GM12872 (cell line): ENCODE results near the gene MRRF.

Experiments
- TF ChIP-seq, protein P1 (sequence below): IDR thresholded peaks from 3 replicates; pipeline ENCODE4 v1.5.1; 2011; ENCODE audit warnings: low read depth, mild to moderate bottlenecking, low read length, moderate library complexity; ENCODE audit not compliant: insufficient read depth

MRRF gene

DNA sequence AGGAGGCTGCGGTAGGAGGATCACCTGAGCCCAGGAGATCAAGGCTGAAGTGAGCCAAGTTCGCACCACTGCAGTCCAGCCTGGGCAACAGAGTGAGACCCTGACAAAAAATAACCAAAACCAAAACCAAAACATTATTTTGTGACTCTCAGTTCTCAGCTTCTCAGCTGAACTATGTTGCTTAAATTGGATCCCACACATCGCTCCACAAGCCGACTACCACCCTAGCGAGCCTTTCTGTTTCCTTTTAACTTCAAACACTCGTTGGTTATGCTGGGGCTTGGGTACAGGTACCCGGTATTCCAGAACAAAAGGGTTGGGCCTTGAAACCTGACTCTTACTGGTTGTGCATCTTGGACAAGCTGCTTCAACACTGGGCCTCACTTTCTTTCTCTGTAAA lies 102.4 kb downstream of the MRRF start:
- TF ChIP-seq, protein P1, sequence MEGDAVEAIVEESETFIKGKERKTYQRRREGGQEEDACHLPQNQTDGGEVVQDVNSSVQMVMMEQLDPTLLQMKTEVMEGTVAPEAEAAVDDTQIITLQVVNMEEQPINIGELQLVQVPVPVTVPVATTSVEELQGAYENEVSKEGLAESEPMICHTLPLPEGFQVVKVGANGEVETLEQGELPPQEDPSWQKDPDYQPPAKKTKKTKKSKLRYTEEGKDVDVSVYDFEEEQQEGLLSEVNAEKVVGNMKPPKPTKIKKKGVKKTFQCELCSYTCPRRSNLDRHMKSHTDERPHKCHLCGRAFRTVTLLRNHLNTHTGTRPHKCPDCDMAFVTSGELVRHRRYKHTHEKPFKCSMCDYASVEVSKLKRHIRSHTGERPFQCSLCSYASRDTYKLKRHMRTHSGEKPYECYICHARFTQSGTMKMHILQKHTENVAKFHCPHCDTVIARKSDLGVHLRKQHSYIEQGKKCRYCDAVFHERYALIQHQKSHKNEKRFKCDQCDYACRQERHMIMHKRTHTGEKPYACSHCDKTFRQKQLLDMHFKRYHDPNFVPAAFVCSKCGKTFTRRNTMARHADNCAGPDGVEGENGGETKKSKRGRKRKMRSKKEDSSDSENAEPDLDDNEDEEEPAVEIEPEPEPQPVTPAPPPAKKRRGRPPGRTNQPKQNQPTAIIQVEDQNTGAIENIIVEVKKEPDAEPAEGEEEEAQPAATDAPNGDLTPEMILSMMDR, result no peak

DNA sequence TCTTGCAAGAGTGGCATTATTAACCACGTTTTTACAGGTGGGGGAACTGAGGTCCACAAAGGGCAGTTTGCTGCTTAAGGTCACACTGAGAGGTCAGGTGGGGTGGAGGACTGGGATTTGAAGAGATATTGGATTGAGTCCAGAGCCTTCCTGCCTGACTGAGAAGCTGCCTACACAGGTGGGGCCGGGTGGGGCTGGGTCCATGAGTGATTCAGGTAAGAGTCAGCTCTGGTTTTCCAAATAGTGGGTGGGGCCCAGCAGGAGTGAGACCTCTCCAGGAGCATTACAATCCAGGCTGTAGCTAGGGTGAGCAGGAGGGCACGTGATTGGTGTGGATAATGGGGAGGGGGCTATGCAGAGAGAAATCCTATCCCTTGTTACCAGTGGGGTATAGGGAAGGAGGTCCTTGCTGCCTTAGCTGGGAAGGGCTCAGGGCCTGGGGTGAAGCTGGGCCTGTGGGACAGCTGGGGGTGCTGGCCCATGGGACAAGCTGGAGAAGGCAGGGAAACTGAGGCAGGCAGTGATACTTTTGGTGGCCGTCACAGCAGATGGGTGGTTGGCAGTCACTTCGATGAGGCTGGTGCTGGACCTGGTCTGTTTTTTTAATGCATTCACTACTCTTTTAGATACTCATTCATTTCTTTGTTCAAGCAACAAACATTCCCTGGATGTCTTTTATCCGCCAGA lies 103.2 kb downstream of the MRRF start:
- TF ChIP-seq, protein P1, result no peak

- TF ChIP-seq, protein P1, result no peak
Measured at GRCh38 chr9:122368642-122369041, 104.0 kb downstream of the MRRF start.

GRCh38 chr9:122370303-122370702 lies 105.6 kb downstream of the MRRF start:
- TF ChIP-seq, protein P1, result no peak

DNA sequence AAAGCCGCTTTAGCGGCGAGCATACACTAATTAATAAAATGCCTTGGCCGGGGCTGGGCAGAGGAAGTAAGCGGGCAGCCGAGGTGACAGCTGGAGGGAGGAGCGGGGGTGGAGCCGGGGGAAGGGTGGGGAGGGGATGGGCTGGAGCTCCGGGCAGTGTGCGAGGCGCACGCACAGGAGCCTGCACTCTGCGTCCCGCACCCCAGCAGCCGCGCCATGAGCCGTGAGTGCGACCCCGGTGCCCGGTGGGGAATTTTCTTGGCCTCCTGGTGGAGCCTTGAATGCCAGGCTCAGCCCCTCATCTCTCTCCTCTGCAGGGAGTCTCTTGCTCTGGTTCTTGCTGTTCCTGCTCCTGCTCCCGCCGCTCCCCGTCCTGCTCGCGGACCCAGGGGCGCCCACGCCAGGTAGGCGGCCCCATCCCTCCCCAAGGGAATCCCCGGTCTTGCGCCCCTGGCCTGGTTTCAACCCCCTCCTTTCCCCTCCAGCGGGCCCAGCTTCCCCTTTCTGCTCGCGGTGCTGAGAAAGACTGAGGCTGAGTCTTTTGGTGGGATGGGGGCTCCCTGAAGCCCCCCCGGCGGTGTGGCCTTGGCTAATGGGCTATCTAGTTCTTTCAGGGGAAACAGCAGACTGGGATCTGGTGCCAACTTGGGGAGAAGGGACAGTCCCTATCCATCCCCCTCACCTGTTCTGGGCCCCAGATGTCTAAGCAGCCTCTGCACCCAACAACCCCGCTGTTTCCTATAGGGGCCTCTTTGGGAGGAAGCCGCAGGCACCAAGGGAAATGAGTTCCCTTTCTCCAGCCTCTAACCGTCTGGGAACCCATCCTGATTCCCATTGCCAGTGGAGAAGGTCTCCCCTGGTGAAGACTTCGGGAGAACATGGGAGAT lies 106.4 kb downstream of the MRRF start, which contains the start of gene PTGS1:
Gene PTGS1, plus strand, starts transcription at position 156 of the 887 bp plus-strand sequence. Its CDS starts 61 bp downstream, at position 217.
- TF ChIP-seq, protein P1, result no peak

DNA sequence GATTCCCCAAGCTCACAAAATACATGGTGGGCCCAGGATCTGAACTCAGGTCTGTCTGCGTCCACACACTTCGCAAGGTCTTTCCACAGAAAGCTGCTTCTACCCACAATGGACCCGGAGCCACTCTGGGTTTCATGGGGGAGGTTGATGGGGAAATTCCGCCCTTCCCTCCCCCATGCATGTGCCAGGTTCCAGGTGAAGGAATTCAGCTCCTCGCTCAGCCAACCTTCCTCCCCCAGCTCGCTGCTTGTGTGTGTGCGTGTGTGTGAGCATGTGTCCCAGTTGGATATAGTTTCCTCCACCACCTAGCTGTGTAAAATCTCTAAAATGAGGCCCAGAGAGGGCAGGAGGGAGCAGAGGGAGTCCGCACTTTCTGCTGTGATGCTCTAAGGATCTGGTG lies 107.2 kb downstream of the MRRF start:
- TF ChIP-seq, protein P1, result no peak
